ENCODE results near the gene LIN52. TPM values are rescaled to one million over a fixed set of nuclear protein-coding genes. Genes with fewer than 3 reads are reported as not detected.

LIN52 gene
- total and polyA plus RNA-seq, 9 of the 15 experiments (the other 6 are each of a cell fraction or from before 2014, with no cell fraction given) = 4.6 to 11.8 (median 9.2) TPM

- H3K9ac ChIP-seq (ENCODE audit: insufficient read depth in 1 of 2, low read depth in 2 of 2, low read length in 2 of 2) = no peak overlapping the region
- intact Hi-C loops (cut with micrococcal nuclease) = no loop called here
- POLR2A ChIA-PET = no interaction called here
Measured at GRCh38 chr14:74142523-74142922, 57.8 kb downstream of the LIN52 start.

More at GRCh38 chr14:74142523-74142922, 57.8 kb downstream of the LIN52 start:
- no peak for TF ChIP-seq PTBP1 (IDR thresholded peaks at IDR 0.05; ENCODE audit: low read depth, low read length)
- TF ChIP-seq PKNOX1 (IDR thresholded peaks at IDR 0.05) = no peak
- no peak for TF ChIP-seq FUS (optimal IDR thresholded peaks at IDR 0.05; ENCODE audit: low read depth, low read length)
- TF ChIP-seq HNRNPLL (IDR thresholded peaks at IDR 0.05; ENCODE audit: low read depth, low read length, poor library complexity, severe bottlenecking) = no peak
- TF ChIP-seq PHF20 (IDR thresholded peaks at IDR 0.05; ENCODE audit: partially characterized antibody) = no peak
- no peak for TF ChIP-seq ATF6 (CRISPR knock-in tag; IDR thresholded peaks at IDR 0.05)
- no peak for TF ChIP-seq TSHZ1 (CRISPR knock-in tag; IDR thresholded peaks at IDR 0.05)
- TF ChIP-seq ZNF766 (CRISPR knock-in tag; conservative IDR thresholded peaks at IDR 0.05) = no peak
- no peak overlapping the region for H2AFZ ChIP-seq (ENCODE audit: low read depth, low read length)
- no peak for FAIRE-seq
- H3K4me3 ChIP-seq = no peak overlapping the region
- no peaks in the 10 kb centered on the region; the same call in 2 of the 3 replicates for H3K36me3 ChIP-seq (ENCODE audit: control insufficient read depth, insufficient read depth, low read length)
- 72% methylated on average over 4 of the region's 4 CpGs for WGBS (ENCODE audit: insufficient coverage, low coverage, missing lambda C conversion rate)
- no peaks in the 10 kb centered on the region for H3K79me2 ChIP-seq (ENCODE audit: control insufficient read depth, insufficient read depth, low read length)
- ATAC-seq = no peak
- in situ Hi-C loops (cut with MboI) = no loop called here
- no peaks in the 10 kb centered on the region for H3K27me3 ChIP-seq (ENCODE audit: control insufficient read depth in 2 of 2, insufficient read depth in 2 of 2, low read length in 2 of 2)
- DNase-seq (ENCODE audit: extremely low read depth in 1 of 4, low spot score in 3 of 4) = no peak
- CTCF ChIA-PET (ENCODE audit: low intra/inter-chr PET ratio) = no interaction called here
- H3K9me1 ChIP-seq (ENCODE audit: control insufficient read depth, insufficient read depth, low read length) = no peaks in the 10 kb centered on the region
- H4K20me1 ChIP-seq (replicated peaks; ENCODE audit: control insufficient read depth, insufficient read depth, low read length) = no peaks in the 10 kb centered on the region
- no TSS peak for BruUV-seq (replicated peaks)
- H3K4me1 ChIP-seq (replicated peaks in 1 of 2; ENCODE audit: control insufficient read depth in 2 of 2, insufficient read depth in 2 of 2, low read length in 2 of 2) = no peaks in the 10 kb centered on the region; a peak in 2 of 5 replicates
- no peak overlapping the region for H3K27ac ChIP-seq (ENCODE audit: extremely low read depth, low read depth, low read length)
- no peaks in the 10 kb centered on the region for H3K9me3 ChIP-seq (replicated peaks; ENCODE audit: control insufficient read depth, insufficient read depth, low read depth, low read length)
- no peak overlapping the region for H3K4me2 ChIP-seq (ENCODE audit: insufficient read depth, low read length)
